C4-2B (cell line): ENCODE measurements around the gene CD300E.

Experiments
- CTCF ChIP-seq: fragments of 450-650 bp; conservative IDR thresholded peaks from 2 replicates; pipeline ENCODE4 v1.5.1; 2017; ENCODE audit warnings: mild to moderate bottlenecking
- ZFX ChIP-seq: fragments of 450-650 bp; IDR thresholded peaks from 2 replicates; pipeline ENCODE4 v1.6.1; 2017

- TF ChIP-seq CTCF (no peak), ZFX (no peak)
Measured at GRCh38 chr17:74598346-74599022, 25.1 kb downstream of the CD300E start.
